LNCaP clone FGC (cell line): ENCODE measurements around the gene USF3.

Experiments used
- DNase-seq: peaks from one replicate; pipeline ENCODE4 v3.0.0-alpha.2; 2011; ENCODE audit warnings: low read depth
- H3K4me3 ChIP-seq: 2 replicates; pipeline ENCODE4 v1.5.1; 2011; ENCODE audit warnings: mild to moderate bottlenecking, low read depth, low read length, control low read depth
- TF ChIP-seq, protein P1 (sequence below): IDR thresholded peaks from 2 replicates; pipeline ENCODE4 v1.5.1; 2012; ENCODE audit warnings: mild to moderate bottlenecking; ENCODE audit not compliant: control insufficient read depth, insufficient read depth; ENCODE audit errors: extremely low read depth

The USF3 gene

DNA sequence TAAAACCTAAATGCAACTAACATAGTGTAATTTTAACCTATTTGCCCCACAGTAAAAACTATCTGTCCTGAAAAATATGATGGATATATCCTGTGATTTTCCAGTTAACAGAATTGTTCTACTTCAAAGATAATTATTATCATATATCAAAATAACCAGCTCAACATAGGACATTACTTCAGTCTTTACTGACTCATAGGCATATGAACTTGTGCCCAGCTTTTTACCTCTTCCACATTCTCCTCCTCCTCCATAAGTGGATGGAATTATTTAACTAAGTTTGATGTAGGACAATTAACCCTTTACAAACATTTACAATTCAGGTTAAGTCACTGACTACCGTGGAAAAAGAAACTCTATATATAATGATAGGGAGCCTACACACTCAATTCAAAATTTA lies 22.9 kb upstream of the USF3 start:
- H3K4me3 ChIP-seq = no peak overlapping the region
- TF ChIP-seq, protein P1, sequence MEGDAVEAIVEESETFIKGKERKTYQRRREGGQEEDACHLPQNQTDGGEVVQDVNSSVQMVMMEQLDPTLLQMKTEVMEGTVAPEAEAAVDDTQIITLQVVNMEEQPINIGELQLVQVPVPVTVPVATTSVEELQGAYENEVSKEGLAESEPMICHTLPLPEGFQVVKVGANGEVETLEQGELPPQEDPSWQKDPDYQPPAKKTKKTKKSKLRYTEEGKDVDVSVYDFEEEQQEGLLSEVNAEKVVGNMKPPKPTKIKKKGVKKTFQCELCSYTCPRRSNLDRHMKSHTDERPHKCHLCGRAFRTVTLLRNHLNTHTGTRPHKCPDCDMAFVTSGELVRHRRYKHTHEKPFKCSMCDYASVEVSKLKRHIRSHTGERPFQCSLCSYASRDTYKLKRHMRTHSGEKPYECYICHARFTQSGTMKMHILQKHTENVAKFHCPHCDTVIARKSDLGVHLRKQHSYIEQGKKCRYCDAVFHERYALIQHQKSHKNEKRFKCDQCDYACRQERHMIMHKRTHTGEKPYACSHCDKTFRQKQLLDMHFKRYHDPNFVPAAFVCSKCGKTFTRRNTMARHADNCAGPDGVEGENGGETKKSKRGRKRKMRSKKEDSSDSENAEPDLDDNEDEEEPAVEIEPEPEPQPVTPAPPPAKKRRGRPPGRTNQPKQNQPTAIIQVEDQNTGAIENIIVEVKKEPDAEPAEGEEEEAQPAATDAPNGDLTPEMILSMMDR = no peak
- DNase-seq = no peak

DNA sequence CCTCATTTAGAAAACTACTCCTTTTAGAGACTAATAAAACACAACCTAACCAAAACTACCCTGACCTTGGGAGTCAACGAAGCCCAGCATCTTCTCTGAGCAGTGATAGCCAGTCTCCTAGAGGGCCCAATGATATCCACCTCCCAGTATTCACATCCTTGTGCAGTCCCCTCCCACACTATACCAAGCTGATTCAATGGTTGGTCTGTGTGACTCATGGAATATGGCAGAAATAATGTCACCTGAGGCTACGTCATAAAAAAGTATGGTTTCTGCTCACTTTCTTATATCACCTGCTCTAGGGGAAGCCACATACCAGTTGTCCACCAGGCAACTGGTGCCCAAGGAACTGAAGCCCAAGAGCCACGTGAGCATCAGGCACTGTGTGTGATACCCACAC lies 21.4 kb upstream of the USF3 start:
- DNase-seq = no peak
- no peak overlapping the region for H3K4me3 ChIP-seq
- TF ChIP-seq, protein P1 = no peak

DNA sequence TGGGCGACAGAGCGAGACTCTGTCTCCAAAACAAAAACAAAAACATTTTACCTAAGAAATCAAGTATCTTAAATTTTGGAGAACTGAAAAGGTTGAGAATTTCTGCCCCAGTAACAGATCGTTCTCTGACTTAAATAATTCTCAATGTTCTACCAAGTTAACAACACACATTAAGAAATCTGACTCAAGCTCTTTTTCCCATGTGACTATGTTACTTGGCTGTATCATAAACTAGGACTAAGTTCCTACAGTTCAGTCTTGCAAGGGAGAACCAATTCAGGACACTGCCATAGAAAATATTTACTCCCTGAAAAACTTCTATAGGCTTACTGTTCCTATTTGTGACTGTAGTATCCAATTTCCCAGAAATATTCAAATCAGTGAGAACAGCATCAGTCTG lies 20.9 kb upstream of the USF3 start:
- no peak overlapping the region for H3K4me3 ChIP-seq
- TF ChIP-seq, protein P1 = no peak
- no peak for DNase-seq

DNA sequence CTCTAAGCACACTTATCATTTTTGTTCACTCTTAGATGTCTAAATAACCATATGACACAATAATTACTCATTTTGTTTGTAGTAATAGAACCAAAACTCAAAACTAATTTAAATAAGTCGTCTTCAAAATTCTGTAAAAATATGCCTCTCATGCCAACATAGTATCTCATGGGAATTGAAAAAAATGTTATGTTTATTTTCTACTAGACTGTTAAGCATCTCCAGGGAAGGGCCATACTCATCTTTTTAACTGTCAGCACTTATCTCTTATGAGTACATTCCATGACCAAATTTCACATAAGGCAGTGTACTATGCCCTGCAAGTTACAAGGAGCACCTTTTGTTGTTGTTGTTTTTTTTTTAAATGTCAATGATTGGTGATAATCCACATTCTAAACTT lies 18.3 kb upstream of the USF3 start:
- DNase-seq = no peak
- H3K4me3 ChIP-seq = no peak overlapping the region
- TF ChIP-seq, protein P1 = no peak

DNA sequence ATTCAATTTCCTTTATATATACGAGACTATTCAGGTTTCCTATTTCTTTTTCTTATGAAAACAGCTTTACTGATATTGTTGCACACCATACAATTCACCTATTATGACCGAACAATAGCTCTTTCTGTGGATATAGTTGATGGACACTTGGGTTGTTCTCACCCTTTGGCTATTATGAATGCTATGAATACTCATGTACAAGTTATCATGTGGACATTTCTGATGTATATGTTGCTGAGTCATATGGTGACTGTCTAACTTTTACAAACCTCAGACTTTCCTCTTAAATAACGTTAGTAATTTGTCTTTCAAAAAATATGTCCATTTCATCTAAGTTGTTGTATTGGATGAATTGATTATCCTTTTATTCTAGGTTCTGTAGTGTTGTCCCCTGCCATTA lies 15.7 kb upstream of the USF3 start:
- TF ChIP-seq, protein P1 = no peak
- DNase-seq = no peak
- no peak overlapping the region for H3K4me3 ChIP-seq

DNA sequence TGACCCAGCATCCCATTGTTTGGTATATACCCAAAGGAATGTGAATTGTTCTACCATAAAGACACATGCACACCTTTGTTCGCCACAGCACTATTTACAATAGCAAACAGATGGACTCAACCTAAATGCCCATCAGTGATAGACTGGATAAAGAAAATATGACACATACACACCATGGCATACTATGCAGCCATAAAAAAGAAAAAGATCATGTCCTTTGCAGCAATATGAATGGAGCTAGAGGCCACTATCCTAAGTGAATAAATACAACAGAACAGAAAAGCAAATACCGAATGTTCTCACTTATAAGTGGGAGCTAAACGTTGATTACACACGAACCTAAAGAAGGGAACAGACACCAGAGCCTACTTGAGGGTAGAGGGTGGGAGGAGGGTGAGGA lies 11.4 kb upstream of the USF3 start:
- DNase-seq = no peak
- H3K4me3 ChIP-seq = no peak overlapping the region
- TF ChIP-seq, protein P1 = no peak

DNA sequence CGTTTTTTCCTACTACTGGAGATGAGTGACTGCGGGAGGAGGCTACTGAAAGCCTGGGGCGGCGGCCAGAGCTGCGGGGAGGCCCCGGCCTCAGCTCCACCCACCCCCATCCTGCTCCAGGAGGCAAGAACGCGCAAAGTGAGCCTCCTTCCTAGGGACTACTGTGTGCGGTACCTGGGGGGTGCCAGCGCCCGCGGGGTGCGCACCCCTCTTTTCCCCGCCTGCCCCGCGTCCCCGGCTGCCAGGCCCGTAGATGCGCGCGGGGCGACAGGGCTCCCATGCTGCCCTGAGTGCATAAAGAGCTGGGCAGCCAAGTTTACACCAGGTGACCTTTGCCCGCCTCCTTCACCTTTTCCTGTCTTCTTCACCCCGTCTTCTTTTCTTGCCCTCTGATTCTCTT lies 2.5 kb upstream of the USF3 start:
- no peak for DNase-seq
- TF ChIP-seq, protein P1 = no peak
- H3K4me3 ChIP-seq = no peak overlapping the region
